K562 (cell line): ENCODE data around the gene PIH1D1. TPM values are rescaled to one million over a fixed set of nuclear protein-coding genes. Genes with fewer than 3 reads are reported as not detected.

ENCODE experiments used
- ESRRA ChIP-seq: fragments of 450-650 bp; IDR thresholded peaks from 2 replicates; pipeline ENCODE4 v1.6.1; 2014; ENCODE audit warnings: low read depth, mild to moderate bottlenecking, moderate library complexity, borderline replicate concordance
- HDAC1 ChIP-seq, 2 experiments: fragments of 450-650 bp; IDR thresholded peaks; 2 replicates each; pipeline ENCODE4 v1.6.1; 2016 to 2017; ENCODE audit warnings: inconsistent platforms in 1 of 2, mild to moderate bottlenecking in 1 of 2, moderate library complexity in 1 of 2
- KLF6 ChIP-seq: fragments of 250-450 bp; sonication (Bioruptor Pico); IDR thresholded peaks from 2 replicates; pipeline ENCODE4 v1.4.0; 2020; ENCODE audit warnings: mild to moderate bottlenecking, moderate library complexity, borderline replicate concordance
- MAFG ChIP-seq: fragments of 450-650 bp; conservative IDR thresholded peaks from 2 replicates; pipeline ENCODE4 v1.6.1; 2016; ENCODE audit warnings: missing genetic modification characterization, missing compliant biosample characterization
- MLLT1 ChIP-seq, 2 experiments: fragments of 450-650 bp; IDR thresholded peaks; 2 replicates each; pipeline ENCODE4 v1.6.1; 2016
- MYC ChIP-seq, 2 experiments: fragments of 250-450 bp in 1 of 2; sonication (Bioruptor Pico) in 1 of 2; IDR thresholded peaks; 2 replicates each; pipeline versions ENCODE4 v1.5.1 to v1.6.1; 2012 to 2021; ENCODE audit warnings: low read depth in 2 of 2, borderline replicate concordance in 1 of 2, improper control_type of control experiment in 1 of 2, low read length in 1 of 2, mild to moderate bottlenecking in 1 of 2, moderate library complexity in 1 of 2
- NELFE ChIP-seq: IDR thresholded peaks from 2 replicates; pipeline ENCODE4 v1.6.1; 2011; ENCODE audit warnings: mild to moderate bottlenecking; ENCODE audit not compliant: insufficient read depth, insufficient read length
- PRDM10 ChIP-seq: fragments of 450-650 bp; IDR thresholded peaks from 2 replicates; pipeline ENCODE4 v1.6.1; 2018; ENCODE audit not compliant: partially characterized antibody
- PTRF ChIP-seq: fragments of 450-650 bp; IDR thresholded peaks from 2 replicates; pipeline ENCODE4 v1.6.1; 2016; ENCODE audit warnings: mild to moderate bottlenecking, missing genetic modification characterization, missing compliant biosample characterization
- STAT5A ChIP-seq: IDR thresholded peaks from 2 replicates; pipeline ENCODE4 v1.6.1; 2012; ENCODE audit warnings: low read length, inconsistent platforms, borderline replicate concordance
- TAL1 ChIP-seq: fragments of 450-650 bp; IDR thresholded peaks from 2 replicates; pipeline ENCODE4 v1.6.1; 2016; ENCODE audit warnings: mild to moderate bottlenecking
- TEAD2 ChIP-seq: fragments of 450-650 bp; IDR thresholded peaks from 2 replicates; pipeline ENCODE4 v1.6.1; 2016; ENCODE audit warnings: missing genetic modification characterization, control low read depth, missing compliant biosample characterization
- TFAP4 ChIP-seq: sonication (generic); formaldehyde crosslinking; IDR thresholded peaks from 2 replicates; pipeline ENCODE4 v1.8.0; 2022; ENCODE audit warnings: missing genetic modification reagents, mild to moderate bottlenecking, moderate library complexity, borderline replicate concordance
- U2AF1 ChIP-seq: fragments of 200-400 bp; formaldehyde crosslinking; optimal IDR thresholded peaks from 2 replicates; pipeline ENCODE3; 2017; ENCODE audit warnings: mild to moderate bottlenecking, low read depth, low read length, moderate library complexity
- USF1 ChIP-seq: sonication (generic); formaldehyde crosslinking; IDR thresholded peaks from 2 replicates; pipeline ENCODE4 v1.9.0; 2022; ENCODE audit warnings: mild to moderate bottlenecking, missing genetic modification reagents
- ZNF124 ChIP-seq: sonication (generic); formaldehyde crosslinking; IDR thresholded peaks from 2 replicates; pipeline ENCODE4 v1.8.1; 2022; ENCODE audit warnings: missing genetic modification reagents
- ZNF431 ChIP-seq: sonication (generic); formaldehyde crosslinking; IDR thresholded peaks from 2 replicates; pipeline ENCODE4 v1.8.0; 2022; ENCODE audit warnings: mild to moderate bottlenecking, missing genetic modification reagents
- ZNF584 ChIP-seq: fragments of 200-800 bp; sonication (Bioruptor generic); IDR thresholded peaks from 2 replicates; pipeline ENCODE4 v1.6.1; 2016; ENCODE audit warnings: low read depth, mild to moderate bottlenecking, missing genetic modification characterization, missing compliant biosample characterization
- ZNF695 ChIP-seq: fragments of 450-650 bp; formaldehyde crosslinking; IDR thresholded peaks from 2 replicates; pipeline ENCODE4 v1.4.0; 2020; ENCODE audit warnings: mild to moderate bottlenecking, moderate library complexity
- ZNF780A ChIP-seq: fragments of 250-450 bp; sonication (Bioruptor Pico); IDR thresholded peaks from 2 replicates; pipeline ENCODE4 v1.5.0; 2021; ENCODE audit warnings: mild to moderate bottlenecking
- polyA plus RNA-seq, 8 experiments: library from polyadenylated mRNA; depleted of rRNA in 4 of 8; stranded (reverse) in 5 of 8; unstranded in 3 of 8; fragments of >200 nt; fragmentation: Nextera tagmentation in 2 of 8; fragmentation: Illumina TruSeq in 1 of 8; extraction: Ambion mirVana in 2 of 8; extraction: Trizol in 1 of 8; gene quantifications; 2 replicates each; pipeline versions ENCODE4 v1.2.1 to v1.2.3, GENCODE V29; 2011 to 2014; ENCODE audit warnings: inconsistent platforms in 1 of 8, missing spikeins in 1 of 8
- total RNA-seq, 7 experiments: library from RNA; depleted of rRNA in 6 of 7; stranded (reverse); fragments of >200 nt in 6 of 7; fragmentation: Illumina TruSeq in 2 of 7; extraction: Trizol in 2 of 7; gene quantifications; 2 replicates each; pipeline versions ENCODE4 v1.2.1 to v1.2.3, GENCODE V29; 2011 to 2021; ENCODE audit warnings: low replicate concordance in 1 of 7

The PIH1D1 gene
- total and polyA plus RNA-seq, 9 of the 15 experiments (the other 6 are each of a cell fraction or from before 2014, with no cell fraction given): 26.5 to 224 (median 137) TPM

- TF ChIP-seq TEAD2 (tag) (no peak), MYC (IDR thresholded peaks at IDR 0.05; ENCODE audit: low read depth, low read length) (peak; percentile 64), MYC (CRISPR knock-in tag; IDR thresholded peaks at IDR 0.05; ENCODE audit: borderline replicate concordance, low read depth) (no peak), USF1 (CRISPR knock-in tag) (no peak), ZNF695 (CRISPR knock-in tag) (no peak), MLLT1 (IDR thresholded peaks at IDR 0.05) (peak in 1 of 2 experiments; percentile 97; a peak in 2 of 4 replicates), STAT5A (no peak), TAL1 (no peak), HDAC1 (IDR thresholded peaks at IDR 0.05) (no peak), ZNF780A (CRISPR knock-in tag) (no peak), PTRF (tag) (no peak), MAFG (tag) (no peak), NELFE (no peak), PRDM10 (no peak), ZNF431 (CRISPR knock-in tag) (no peak), U2AF1 (no peak), TFAP4 (CRISPR knock-in tag) (no peak), ESRRA (peak; percentile 15; the same call in 1 of the 2 replicates), ZNF124 (CRISPR knock-in tag) (no peak), ZNF584 (CRISPR knock-in tag) (no peak), KLF6 (CRISPR knock-in tag) (no peak)
Observed at GRCh38 chr19:49430172-49430677, 21.4 kb downstream of the PIH1D1 start (continued).
